NCI-H1105 (cell line): ENCODE measurements around the gene FAF2.
"Not testable (repeated sequence)": the region's sequence is repeated elsewhere in the genome, so short reads cannot be mapped to it uniquely, and the experiment has no call there.

Source experiments
- DNase-seq: peaks from one replicate; lab custom pipeline; 2025; lab: John Stamatoyannopoulos, UW

Gene FAF2

GRCh38 chr5:176416965-176417364 is 31.2 kb upstream of the FAF2 start:
- no peak for DNase-seq

GRCh38 chr5:176418251-176418650 is 29.9 kb upstream of the FAF2 start:
- DNase-seq = no peak

GRCh38 chr5:176420086-176420485 is 28.1 kb upstream of the FAF2 start:
- DNase-seq = no peak

GRCh38 chr5:176420972-176421544 is 27.1 kb upstream of the FAF2 start:
- no peak for DNase-seq

- no peak for DNase-seq
Measured at GRCh38 chr5:176424181-176424580, 24.0 kb upstream of the FAF2 start.

- no peak for DNase-seq
Measured at GRCh38 chr5:176425138-176425537, 23.0 kb upstream of the FAF2 start.

- no peak for DNase-seq
Measured at GRCh38 chr5:176425791-176426190, 22.4 kb upstream of the FAF2 start.

GRCh38 chr5:176426876-176427275 is 21.3 kb upstream of the FAF2 start:
- no peak for DNase-seq

- no peak for DNase-seq
Measured at GRCh38 chr5:176427971-176428370, 20.2 kb upstream of the FAF2 start.

GRCh38 chr5:176429972-176430371 is 18.2 kb upstream of the FAF2 start:
- DNase-seq = no peak

- no peak for DNase-seq
Measured at GRCh38 chr5:176432707-176433106, 15.5 kb upstream of the FAF2 start.

GRCh38 chr5:176436656-176437055 is 11.5 kb upstream of the FAF2 start:
- no peak for DNase-seq

- DNase-seq = no peak
Measured at GRCh38 chr5:176438959-176439757, 9.0 kb upstream of the FAF2 start.

GRCh38 chr5:176440927-176441706 is 7.1 kb upstream of the FAF2 start:
- no peak for DNase-seq

- no peak for DNase-seq
Measured at GRCh38 chr5:176441921-176442323, 6.3 kb upstream of the FAF2 start.

- not testable (repeated sequence) for DNase-seq
Measured at GRCh38 chr5:176442911-176443310, 5.3 kb upstream of the FAF2 start.

GRCh38 chr5:176444742-176445141 is 3.4 kb upstream of the FAF2 start:
- no peak for DNase-seq

- DNase-seq = no peak
Measured at GRCh38 chr5:176446028-176446665, 2.0 kb upstream of the FAF2 start.

GRCh38 chr5:176446884-176447590 is 1.1 kb upstream of the FAF2 start:
- DNase-seq = no peak

GRCh38 chr5:176447591-176447977 is 601 bp upstream of the FAF2 start:
- no peak for DNase-seq

GRCh38 chr5:176450077-176450476 is 1.9 kb downstream of the FAF2 start:
- DNase-seq = no peak
